KOPT-K1 (cell line): ENCODE results near the gene LRP1-AS.

Experiments used
- H3K27ac ChIP-seq: fragments of 200-600 bp; sonication (generic); 2 replicates; pipeline ENCODE4 v1.5.1; 2016; ENCODE audit warnings: antibody characterized with exemption, mild to moderate bottlenecking, low read depth, low read length; ENCODE audit not compliant: poor library complexity, severe bottlenecking
- H3K36me3 ChIP-seq: fragments of 200-600 bp; sonication (generic); 2 replicates; pipeline ENCODE4 v1.5.1; 2017; ENCODE audit warnings: antibody characterized with exemption, mild to moderate bottlenecking, low read length, moderate library complexity; ENCODE audit not compliant: insufficient read depth
- H3K9me3 ChIP-seq: fragments of 200-600 bp; sonication (generic); 2 replicates; pipeline ENCODE4 v1.5.1; 2017; ENCODE audit warnings: antibody characterized with exemption, low read length, mild to moderate bottlenecking; ENCODE audit not compliant: insufficient read depth, poor library complexity, severe bottlenecking

Gene LRP1-AS

GRCh38 chr12:57185403-57185802 is 38.0 kb upstream of the LRP1-AS start:
- Histone ChIP-seq H3K9me3 (no peaks in the 10 kb centered on the region), H3K27ac (no peak overlapping the region), H3K36me3 (no peaks in the 10 kb centered on the region)

- no peaks in the 10 kb centered on the region for H3K36me3 ChIP-seq
- H3K9me3 ChIP-seq: no peaks in the 10 kb centered on the region
- no peak overlapping the region for H3K27ac ChIP-seq
Measured at GRCh38 chr12:57183939-57184725, 36.7 kb upstream of the LRP1-AS start.

GRCh38 chr12:57182918-57183575 is 35.6 kb upstream of the LRP1-AS start:
- no peaks in the 10 kb centered on the region for H3K36me3 ChIP-seq
- no peak overlapping the region for H3K27ac ChIP-seq
- H3K9me3 ChIP-seq: no peaks in the 10 kb centered on the region

GRCh38 chr12:57181561-57182155 is 34.2 kb upstream of the LRP1-AS start:
- no peaks in the 10 kb centered on the region for H3K36me3 ChIP-seq
- H3K27ac ChIP-seq: no peak overlapping the region
- no peaks in the 10 kb centered on the region for H3K9me3 ChIP-seq

DNA sequence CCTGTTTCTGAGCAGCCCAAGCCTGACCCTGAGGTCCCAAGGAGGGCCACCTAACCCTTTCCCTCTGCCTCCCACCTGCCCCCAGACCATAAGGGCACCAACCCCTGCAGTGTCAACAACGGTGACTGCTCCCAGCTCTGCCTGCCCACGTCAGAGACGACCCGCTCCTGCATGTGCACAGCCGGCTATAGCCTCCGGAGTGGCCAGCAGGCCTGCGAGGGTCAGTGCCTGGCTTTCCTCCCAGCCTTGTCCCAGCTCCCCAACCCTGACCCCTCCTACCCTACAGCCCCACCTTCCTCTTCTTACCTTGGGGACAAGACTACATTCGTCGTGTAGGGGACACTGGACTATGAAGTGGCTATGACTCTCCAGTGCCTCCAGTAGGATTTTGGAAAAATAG is 33.7 kb upstream of the LRP1-AS start:
- Histone ChIP-seq H3K36me3 (no peaks in the 10 kb centered on the region), H3K27ac (no peak overlapping the region), H3K9me3 (no peaks in the 10 kb centered on the region)

- H3K27ac ChIP-seq: no peak overlapping the region
- no peaks in the 10 kb centered on the region for H3K9me3 ChIP-seq
- H3K36me3 ChIP-seq: no peaks in the 10 kb centered on the region
Measured at GRCh38 chr12:57180321-57180989, 33.0 kb upstream of the LRP1-AS start.

GRCh38 chr12:57179331-57180086 is 32.1 kb upstream of the LRP1-AS start:
- no peak overlapping the region for H3K27ac ChIP-seq
- no peaks in the 10 kb centered on the region for H3K9me3 ChIP-seq
- no peaks in the 10 kb centered on the region for H3K36me3 ChIP-seq

- H3K36me3 ChIP-seq: no peaks in the 10 kb centered on the region
- H3K9me3 ChIP-seq: no peaks in the 10 kb centered on the region
- no peak overlapping the region for H3K27ac ChIP-seq
Measured at GRCh38 chr12:57178213-57178612, 30.8 kb upstream of the LRP1-AS start.

DNA sequence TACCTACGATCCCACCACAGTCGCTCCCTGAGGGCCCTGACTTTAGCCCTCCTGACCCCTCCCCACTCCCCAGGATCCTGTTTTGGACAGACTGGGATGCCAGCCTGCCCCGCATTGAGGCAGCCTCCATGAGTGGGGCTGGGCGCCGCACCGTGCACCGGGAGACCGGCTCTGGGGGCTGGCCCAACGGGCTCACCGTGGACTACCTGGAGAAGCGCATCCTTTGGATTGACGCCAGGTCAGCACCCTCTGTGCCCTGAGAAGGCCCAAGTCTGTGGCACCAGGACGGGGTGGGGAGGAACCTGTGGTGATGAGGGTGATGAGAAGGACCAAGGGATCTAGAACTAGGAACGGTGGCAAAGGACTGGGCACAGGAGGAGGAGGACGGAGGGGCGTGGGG is 29.9 kb upstream of the LRP1-AS start:
- H3K27ac ChIP-seq: no peak overlapping the region
- H3K9me3 ChIP-seq: no peaks in the 10 kb centered on the region
- no peaks in the 10 kb centered on the region for H3K36me3 ChIP-seq

DNA sequence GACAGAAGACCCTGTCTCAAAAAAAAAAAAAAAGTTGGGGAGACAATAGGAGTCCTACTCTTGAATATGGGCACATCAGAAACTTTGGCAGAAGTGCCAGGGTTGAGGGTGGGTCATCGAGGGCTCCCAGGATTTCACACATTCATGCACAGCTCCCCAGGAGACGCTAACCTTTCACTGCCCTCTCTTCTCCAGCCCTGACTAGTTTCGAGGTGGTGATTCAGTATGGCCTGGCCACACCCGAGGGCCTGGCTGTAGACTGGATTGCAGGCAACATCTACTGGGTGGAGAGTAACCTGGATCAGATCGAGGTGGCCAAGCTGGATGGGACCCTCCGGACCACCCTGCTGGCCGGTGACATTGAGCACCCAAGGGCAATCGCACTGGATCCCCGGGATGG is 29.4 kb upstream of the LRP1-AS start:
- Histone ChIP-seq H3K9me3 (no peaks in the 10 kb centered on the region), H3K36me3 (no peaks in the 10 kb centered on the region), H3K27ac (no peak overlapping the region)

- H3K36me3 ChIP-seq: no peaks in the 10 kb centered on the region
- no peak overlapping the region for H3K27ac ChIP-seq
- no peaks in the 10 kb centered on the region for H3K9me3 ChIP-seq
Measured at GRCh38 chr12:57176139-57176477, 28.7 kb upstream of the LRP1-AS start.

GRCh38 chr12:57175428-57176138 is 28.2 kb upstream of the LRP1-AS start:
- no peak overlapping the region for H3K27ac ChIP-seq
- H3K9me3 ChIP-seq: no peaks in the 10 kb centered on the region
- no peaks in the 10 kb centered on the region for H3K36me3 ChIP-seq

GRCh38 chr12:57173683-57174082 is 26.3 kb upstream of the LRP1-AS start:
- Histone ChIP-seq H3K9me3 (no peaks in the 10 kb centered on the region), H3K36me3 (no peaks in the 10 kb centered on the region), H3K27ac (no peak overlapping the region)

DNA sequence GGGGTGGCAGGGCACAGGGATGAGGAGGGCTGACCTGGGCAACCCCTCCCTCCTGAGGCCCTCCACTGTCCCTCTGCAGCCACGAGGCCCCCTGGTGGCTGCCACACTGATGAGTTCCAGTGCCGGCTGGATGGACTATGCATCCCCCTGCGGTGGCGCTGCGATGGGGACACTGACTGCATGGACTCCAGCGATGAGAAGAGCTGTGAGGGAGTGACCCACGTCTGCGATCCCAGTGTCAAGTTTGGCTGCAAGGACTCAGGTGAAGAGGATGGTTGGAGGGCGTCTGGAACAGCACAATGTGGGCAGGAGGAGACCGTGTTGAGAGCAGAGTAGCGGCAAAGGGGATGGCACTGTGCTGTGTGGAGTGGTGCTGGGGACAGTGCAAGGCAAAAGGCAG is 25.7 kb upstream of the LRP1-AS start:
- Histone ChIP-seq H3K27ac (no peak overlapping the region), H3K9me3 (no peaks in the 10 kb centered on the region), H3K36me3 (no peaks in the 10 kb centered on the region)
